Measurements from ENCODE around the gene EFHC2. TPM values are rescaled to one million over a fixed set of nuclear protein-coding genes. Genes with fewer than 3 reads are reported as not detected.

EFHC2 gene
- total RNA-seq, 4 donors from 2014 or later, result 3.4 to 6.9 (median 4.6) TPM

DNA sequence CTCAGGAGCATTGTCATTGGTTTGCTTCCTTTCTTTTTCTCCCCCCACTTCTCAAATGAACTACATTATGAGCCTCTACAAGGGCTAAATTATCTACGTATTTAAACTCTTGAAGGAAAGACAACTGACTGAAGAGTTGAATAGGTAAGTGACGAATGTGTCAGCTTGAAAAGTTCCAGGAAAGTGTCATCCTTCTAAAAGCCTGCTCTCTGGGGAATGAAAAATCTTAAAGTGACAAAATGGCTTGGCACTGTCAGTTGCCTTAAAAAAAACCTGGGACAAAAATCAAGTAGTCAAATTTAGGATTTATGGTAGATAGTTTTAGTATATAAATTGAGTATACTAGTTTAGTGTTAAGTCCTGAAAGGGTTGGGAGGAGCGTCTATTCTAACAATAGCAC lies 196.3 kb downstream of the EFHC2 start:
- no peak overlapping the region for H3K4me3 ChIP-seq (ENCODE audit: low read depth, poor library complexity, severe bottlenecking)
- no peak for DNase-seq (ENCODE audit: low spot score in 2 of 2)
- TF ChIP-seq POLR2A (IDR thresholded peaks at IDR 0.05) (no peak), CTCF (IDR thresholded peaks at IDR 0.05) (no peak)
- intact Hi-C loops (cut with DNase I; ENCODE audit: low total_unique reads), result no loop called here
- 58 to 88% methylated on average over 3 of the region's 3 CpGs for WGBS, 2 donors

- no peak overlapping the region for H3K4me3 ChIP-seq (ENCODE audit: low read depth, poor library complexity, severe bottlenecking)
- no peak for TF ChIP-seq POLR2A (IDR thresholded peaks at IDR 0.05)
- no peak for TF ChIP-seq CTCF (IDR thresholded peaks at IDR 0.05)
- intact Hi-C loops (cut with DNase I; ENCODE audit: low total_unique reads), result no loop called here
- no peak for DNase-seq (ENCODE audit: low spot score in 2 of 2)
- WGBS, 2 donors, result 58 to 83% methylated on average over 8 of the region's 8 CpGs
Observed at GRCh38 chrX:44144177-44144945, 199.1 kb downstream of the EFHC2 start.

- no peak overlapping the region for H3K4me3 ChIP-seq (ENCODE audit: low read depth, poor library complexity, severe bottlenecking)
- TF ChIP-seq CTCF (IDR thresholded peaks at IDR 0.05), result no peak
- no peak for TF ChIP-seq POLR2A (IDR thresholded peaks at IDR 0.05)
- 91 to 93% methylated on average over 3 of the region's 3 CpGs for WGBS, 2 donors
- intact Hi-C loops (cut with DNase I; ENCODE audit: low total_unique reads), result no loop called here
- DNase-seq (ENCODE audit: low spot score in 2 of 2), result no peak
Observed at GRCh38 chrX:44143061-44143602, 200.3 kb downstream of the EFHC2 start.

- no peak for DNase-seq (ENCODE audit: low spot score in 2 of 2)
- no peak for TF ChIP-seq POLR2A (IDR thresholded peaks at IDR 0.05)
- TF ChIP-seq CTCF (IDR thresholded peaks at IDR 0.05), result no peak
- 79 to 88% methylated on average over 2 of the region's 2 CpGs for WGBS, 2 donors
- intact Hi-C loops (cut with DNase I; ENCODE audit: low total_unique reads), result no loop called here
- H3K4me3 ChIP-seq (ENCODE audit: low read depth, poor library complexity, severe bottlenecking), result no peak overlapping the region
Observed at GRCh38 chrX:44130189-44130588, 213.3 kb downstream of the EFHC2 start.

DNA sequence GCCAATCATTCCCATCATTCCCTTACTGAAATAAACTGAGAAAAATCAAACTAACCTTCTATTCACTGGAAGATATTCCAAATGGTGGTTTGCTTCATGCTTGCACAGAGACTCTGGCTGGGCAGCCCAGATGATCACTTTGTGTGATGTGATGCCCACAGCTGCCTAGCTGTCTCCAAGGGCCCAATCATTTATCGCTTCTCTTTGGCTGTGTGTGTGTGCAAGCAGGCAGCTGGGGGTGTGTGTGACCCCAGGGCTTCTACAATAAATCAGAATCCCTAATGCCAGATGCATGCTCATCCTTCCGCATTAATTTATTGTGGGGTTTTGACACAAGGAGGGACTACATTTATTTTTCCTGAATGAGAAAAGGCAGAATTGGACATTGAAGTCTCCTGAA lies 230.1 kb downstream of the EFHC2 start:
- intact Hi-C loops (cut with DNase I; ENCODE audit: low total_unique reads), result no loop called here
- 86 to 96% methylated on average over 2 of the region's 2 CpGs for WGBS, 2 donors
- DNase-seq (ENCODE audit: low spot score in 2 of 2), result no peak
- TF ChIP-seq POLR2A (IDR thresholded peaks at IDR 0.05) (no peak), CTCF (IDR thresholded peaks at IDR 0.05) (no peak)
- H3K4me3 ChIP-seq (ENCODE audit: low read depth, poor library complexity, severe bottlenecking), result no peak overlapping the region

Data from lower leg skin (tissue), 4 donors.